Smooth muscle cell of the brain vasculature (primary cell): ENCODE measurements around the gene PDE4B.
"Not testable (repeated sequence)": the region's sequence is repeated elsewhere in the genome, so short reads cannot be mapped to it uniquely, and the experiment has no call there.

ENCODE experiments used
- DNase-seq: peaks from one replicate; pipeline ENCODE4 v3.0.0-alpha.2; 2012; ENCODE audit warnings: low read depth, low spot score

PDE4B gene

DNA sequence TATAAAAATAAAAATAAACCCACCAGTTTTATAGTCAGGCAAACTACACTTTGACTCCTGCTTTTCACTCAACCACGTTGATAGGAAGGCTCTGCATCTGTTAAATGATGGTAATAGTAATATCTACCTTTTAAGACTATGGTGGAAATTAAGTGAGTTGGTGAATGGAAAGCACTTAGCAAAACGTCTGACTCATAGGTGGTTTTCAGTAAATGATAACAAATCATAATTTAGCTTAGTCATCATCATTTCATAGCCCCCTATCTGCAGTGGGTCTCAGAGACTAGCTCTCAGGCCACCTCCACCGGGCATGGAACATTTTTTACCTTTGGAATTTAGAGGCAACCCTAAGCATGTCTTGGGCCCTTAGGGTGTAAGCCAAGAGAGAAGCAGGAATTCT lies 160.0 kb downstream of the PDE4B start:
- no peak for DNase-seq

DNA sequence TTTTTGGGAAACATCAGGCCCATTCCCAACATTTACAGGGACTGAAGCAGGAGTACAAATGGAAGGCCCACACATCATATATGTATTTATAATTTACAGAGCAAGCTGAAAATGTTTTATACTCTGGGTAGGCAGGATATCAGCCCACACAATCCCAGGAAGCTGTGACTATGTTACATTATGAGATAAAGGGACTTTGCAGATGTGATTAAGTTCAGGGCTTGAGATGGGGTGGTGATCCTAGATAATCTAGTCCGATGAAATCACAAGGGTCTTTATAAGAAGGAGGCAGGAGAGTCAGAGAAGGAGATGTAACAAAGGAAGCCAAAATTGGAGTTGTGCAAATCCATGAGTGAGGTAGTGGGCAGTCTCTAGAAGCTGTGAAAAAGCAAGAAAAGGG lies 160.5 kb downstream of the PDE4B start:
- no peak for DNase-seq

DNA sequence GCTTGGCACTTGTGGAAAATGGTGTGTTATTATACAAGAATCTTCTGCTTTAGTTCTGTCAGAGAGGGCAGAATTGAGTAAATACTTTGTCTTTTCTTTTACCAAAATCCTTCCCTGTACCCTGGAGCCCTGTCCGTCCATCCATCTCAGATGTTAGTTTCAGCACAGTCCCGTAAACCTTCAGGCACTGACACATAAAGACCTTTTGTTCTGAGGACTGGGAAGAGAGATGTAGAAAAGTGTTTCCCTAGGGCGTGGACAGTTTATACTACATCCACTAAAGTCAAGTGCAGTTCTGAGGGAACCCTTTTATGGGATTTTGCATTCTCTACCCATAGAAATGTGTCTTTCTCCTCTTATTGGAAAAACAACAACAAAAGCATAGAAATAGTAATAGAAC lies 162.4 kb downstream of the PDE4B start:
- DNase-seq: no peak

DNA sequence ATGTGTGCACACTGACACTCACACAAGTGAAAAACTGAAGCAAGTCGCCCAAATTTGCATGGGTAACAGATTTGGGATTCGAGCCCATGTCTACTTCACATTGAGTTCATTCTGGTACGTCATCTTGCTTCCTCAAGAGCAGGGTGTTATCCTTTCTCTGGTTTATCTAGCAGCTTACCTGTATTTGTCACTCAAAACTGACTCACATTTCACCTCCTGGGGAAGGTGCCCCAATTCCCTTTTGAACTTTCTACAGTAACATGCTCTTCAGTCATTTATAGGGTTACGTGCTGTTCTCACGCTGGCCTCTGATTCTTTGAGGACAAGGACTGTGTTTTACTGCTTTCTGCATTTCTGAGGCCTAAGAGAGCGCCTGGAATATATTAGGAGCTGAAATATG lies 162.8 kb downstream of the PDE4B start:
- DNase-seq: no peak

DNA sequence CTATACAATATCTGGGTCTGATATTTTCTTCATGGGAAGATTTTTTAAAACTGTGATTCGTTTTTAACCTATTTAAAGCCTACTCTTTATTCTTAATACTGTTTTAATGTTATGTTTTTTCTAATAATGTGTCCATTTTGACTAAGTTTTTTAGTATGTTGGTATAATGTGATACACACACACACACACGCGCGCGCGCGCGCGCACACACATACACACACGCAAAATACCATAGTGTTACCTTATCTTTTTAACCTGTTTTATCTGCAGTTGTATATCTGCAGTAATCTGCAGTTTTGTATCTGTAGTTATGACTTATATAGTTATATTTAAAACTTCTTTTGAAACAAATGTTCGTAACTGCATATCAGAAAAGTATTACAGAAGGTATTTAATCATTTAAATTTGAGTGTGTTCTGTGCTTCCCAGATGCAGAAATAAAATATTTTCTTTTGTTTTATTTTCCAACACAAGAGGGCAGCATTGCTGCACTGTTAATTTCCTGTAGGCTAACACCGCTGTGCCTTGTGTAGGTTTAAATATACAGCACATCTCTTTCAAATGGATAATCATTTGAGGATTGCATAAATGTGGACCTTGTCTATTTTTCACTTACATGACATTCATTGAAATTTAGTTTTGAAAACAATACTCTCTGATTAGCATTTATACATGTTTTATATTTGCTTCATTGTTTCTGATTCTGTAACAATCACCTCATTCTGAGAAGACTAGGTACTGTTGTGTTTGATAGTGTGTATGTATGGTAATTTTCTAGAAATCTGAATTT lies 166.1 kb downstream of the PDE4B start:
- DNase-seq: peak; percentile 39

DNA sequence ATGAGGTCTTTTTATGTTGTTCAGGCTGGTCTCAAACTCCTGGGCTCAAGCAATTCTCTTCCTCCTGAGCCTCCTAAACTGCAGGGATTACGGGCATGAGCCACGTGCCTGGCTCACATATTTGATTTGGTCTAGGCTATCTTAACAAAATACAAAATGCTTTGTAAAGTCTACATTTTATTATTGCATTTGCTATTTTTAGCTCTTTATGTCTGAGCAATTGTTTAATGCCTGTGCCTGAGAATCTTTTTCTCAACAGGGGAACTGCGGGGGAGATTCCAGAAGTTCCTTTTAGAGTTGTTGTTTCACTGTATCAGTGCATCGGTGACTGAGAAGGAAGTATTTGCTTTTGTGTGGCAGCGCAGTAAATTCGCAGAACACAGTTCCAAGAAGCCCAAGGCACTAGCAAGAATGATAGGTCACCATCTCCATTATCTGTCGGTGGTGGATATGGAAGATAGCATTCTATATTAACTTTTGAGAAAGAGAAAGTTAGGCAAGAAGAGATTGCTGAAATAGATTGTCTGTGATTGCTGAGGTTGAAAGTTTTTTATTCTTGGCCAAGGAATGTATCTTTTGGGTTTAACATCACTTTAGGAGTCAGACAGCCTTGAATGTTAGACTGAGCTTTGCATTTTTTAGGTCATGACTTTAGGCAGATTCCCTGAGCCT lies 167.3 kb downstream of the PDE4B start:
- no peak for DNase-seq

DNA sequence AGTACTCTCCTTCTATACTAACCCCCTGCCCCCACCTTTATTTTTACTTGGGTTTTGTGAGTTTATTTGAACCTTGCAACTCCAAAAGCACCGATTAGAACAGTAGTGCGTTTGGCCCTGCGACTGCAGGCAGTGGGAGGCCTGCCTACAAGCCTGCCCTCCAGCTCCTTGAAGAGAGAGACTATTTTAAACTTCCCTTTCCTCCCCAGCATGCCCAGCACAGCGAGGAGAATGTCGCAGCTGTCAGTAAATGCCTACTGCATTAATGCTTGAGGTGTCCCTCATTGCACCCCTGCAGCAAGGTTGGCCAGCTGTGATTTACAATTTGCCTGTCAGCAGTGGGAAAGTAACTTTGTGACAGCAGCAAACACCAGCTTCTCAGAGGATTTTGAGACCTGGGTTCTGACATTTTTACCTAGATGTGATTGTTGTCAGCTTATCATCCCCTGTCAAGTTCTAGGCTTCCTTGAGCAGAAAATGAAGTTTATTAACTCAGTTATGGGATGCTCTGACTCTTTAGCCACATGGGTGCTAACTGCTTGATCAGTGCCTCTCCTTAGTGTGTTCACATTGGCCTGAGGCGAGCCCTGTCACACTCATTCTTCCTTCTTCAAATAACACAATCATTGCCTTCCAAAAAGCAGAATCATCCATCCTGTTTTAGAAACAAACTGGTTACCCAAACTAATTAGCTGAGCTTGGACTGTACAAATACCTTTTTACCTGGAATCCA lies 170.6 kb downstream of the PDE4B start:
- DNase-seq: no peak

DNA sequence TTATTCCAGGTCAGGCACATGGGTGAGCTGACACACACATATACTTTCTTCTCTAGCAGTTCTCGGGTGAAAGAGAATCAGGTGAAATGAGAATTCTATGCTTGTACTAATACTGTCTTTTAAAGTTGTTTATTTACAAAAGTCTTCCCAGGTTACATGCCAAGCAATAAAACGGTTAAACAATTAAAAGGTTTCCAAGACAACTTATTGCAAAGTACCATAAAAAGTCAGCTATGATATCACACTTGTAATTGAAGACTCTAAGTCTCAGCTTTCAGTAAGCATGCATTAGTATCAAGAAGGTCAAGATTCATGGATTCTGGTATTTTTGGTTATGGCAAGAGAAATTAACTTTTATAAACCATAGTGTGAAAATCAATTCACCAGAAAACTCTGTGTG lies 171.4 kb downstream of the PDE4B start:
- no peak for DNase-seq

DNA sequence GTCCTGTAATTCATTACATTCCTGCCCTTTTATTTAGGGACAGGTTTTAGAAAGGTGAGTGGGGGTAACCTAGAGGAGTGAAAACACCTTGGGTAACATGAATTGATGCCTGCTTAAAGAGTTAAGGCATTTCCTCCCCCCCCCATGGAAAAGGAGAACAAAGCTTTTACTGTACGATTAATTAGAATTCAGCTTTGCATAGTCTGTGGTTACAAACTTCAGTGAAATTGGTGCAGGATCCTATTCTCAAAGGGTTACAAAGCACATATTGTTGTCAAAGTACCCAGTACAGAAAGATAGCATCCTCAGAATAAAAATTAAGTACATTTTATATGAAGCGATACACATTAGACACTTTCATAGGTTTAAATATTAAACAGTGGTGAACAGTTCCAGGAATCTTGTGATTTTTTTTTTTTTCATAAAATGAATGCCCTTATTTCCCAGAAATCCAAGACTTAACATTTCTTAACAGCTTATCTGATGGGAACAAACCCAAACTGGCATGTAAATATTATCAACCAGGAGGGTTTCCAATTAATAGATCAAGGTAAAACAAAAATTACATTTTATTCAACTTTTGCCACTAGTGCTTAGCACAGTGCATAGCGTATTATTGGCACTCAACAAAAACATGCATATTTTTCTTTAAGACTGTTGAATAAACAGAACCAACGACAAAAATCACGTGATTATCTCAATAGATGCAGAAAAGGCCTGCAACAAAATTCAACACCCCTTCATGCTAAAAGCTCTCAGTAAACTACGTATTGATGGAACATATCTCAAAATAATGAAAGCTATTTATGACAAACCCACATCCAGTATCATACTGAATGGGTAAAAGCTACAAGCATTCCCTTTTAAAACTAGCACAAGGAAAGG lies 172.7 kb downstream of the PDE4B start:
- no peak for DNase-seq

DNA sequence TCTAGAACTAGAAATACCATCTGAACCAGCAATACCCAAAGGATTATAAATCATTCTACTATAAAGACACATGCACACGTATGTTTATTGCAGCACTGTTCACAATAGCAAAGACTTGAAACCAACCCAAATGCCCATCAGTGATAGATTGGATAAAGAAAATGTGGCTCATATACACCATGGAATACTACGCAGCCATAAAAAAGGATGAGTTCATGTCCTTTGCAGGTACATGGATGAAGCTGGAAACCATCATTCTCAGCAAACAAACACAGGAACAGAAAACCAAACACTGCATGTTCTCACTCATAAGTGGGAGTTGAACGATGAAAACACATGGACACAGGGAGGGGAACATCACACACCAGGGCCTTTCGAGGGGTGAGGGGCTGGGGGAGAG lies 174.8 kb downstream of the PDE4B start:
- DNase-seq: not testable (repeated sequence)

DNA sequence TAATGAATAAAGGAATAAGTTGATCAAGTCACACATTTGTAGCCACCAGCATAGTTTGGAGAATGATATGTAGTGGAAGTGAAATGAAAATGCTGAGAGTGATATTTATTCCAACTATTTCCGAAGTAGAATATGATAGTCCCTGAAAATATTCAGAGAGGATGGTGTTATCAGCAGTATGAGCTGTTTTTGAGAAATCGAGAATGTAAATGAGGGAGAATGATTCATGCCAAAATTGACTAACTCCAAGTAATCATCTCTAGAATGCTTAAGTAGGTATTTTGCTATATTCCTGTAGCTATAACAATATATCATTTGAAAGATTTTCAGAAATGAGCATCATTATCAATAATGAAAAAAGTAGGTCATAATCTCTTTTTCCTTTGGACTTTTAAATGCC lies 178.9 kb downstream of the PDE4B start:
- DNase-seq: no peak

DNA sequence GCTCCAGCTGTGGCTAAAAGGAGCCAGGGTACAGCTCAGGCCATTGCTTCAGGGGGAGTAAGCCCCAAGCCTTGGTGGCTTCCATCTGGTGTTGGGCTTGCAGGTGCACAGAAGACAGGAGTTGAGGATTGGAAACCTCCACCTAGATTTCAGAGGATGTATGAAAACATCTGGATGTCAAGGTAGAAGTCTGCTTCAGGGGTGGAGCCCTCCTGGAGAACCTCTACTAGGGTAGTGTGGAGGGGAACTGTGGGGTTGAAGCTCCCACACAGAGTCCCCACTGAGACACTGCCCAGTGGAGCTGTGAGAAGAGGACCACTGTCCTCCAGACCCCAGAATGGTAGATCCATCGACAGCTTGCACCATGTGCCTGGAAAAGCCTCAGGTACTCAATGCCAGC lies 183.0 kb downstream of the PDE4B start:
- no peak for DNase-seq

DNA sequence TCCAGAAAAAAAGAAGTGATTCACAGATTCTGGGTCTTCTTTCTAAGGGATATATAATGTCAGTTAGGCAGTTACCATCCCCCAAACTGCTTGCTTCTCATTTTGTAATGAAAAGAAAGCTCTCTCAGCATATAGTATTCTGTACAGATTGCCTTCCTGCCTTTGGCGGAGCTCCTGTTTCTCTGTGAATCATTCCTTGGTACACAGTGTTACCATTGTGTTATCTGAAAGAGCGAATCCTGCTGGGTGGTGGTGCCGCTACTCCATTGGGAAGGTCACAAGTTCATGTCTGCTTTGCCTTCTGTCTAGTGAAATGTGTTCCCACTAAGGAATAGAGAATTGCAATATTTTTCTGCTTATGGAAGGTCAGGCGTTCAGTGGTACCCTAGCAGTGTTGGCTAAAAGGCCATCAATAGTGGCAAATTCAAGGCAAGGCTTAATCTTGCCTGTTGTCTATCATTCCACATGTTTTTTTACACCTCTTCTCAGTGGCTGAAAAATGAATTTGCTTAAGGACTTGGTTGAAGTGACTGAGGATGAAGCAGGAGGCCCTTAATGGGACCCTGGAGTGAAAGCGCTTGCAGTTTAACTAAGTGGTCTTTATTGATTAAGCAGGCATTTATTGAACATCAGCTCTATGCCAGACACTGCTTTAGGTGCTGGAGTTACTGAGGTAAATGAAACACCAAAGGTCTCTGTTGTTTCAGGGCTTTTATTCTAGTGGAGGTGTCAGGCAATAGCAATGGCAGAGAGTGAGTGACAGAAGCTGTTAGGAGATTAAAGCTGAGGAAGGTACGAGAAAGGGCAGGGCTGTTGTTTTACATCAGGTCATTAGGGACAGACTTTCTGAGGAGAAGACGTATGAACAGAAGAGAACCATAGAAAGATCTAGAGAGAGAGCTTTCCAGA lies 186.7 kb downstream of the PDE4B start:
- no peak for DNase-seq

DNA sequence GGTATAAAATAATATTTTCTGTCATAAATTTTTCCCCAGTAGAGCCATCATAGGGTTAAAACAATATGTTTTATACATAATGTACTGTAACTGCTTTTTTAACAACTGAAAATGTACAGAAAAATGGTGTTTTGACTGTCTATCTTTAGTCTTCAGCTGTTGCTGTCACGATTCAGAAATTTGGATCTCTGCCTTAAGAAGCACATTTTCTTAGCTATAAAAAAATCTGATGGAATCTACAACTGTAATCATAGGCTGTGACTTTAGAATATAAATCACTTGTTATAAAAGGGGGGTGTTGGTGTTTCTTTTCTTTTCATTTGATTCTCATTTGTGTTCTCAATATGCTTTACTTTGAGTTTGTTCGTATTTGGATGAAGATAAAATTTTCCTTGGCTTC lies 187.5 kb downstream of the PDE4B start:
- no peak for DNase-seq

DNA sequence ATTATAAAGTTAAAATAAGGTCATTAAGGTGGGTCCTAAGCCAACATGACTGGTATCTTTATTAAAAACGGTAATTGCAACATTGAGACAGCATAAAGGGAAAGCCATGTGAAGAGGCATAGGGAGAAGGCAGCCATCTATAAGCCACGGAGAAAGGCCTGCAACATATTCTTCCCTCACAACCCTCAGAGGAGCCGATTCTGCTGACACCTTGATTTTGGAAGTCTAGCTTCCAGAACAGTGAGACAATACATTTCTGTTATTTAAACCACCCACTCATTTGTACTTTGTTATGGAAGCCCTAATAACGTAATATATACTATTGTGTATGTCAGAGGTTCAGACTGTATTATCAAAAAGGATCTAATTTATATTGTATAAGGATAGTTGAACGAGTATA lies 190.8 kb downstream of the PDE4B start:
- no peak for DNase-seq

DNA sequence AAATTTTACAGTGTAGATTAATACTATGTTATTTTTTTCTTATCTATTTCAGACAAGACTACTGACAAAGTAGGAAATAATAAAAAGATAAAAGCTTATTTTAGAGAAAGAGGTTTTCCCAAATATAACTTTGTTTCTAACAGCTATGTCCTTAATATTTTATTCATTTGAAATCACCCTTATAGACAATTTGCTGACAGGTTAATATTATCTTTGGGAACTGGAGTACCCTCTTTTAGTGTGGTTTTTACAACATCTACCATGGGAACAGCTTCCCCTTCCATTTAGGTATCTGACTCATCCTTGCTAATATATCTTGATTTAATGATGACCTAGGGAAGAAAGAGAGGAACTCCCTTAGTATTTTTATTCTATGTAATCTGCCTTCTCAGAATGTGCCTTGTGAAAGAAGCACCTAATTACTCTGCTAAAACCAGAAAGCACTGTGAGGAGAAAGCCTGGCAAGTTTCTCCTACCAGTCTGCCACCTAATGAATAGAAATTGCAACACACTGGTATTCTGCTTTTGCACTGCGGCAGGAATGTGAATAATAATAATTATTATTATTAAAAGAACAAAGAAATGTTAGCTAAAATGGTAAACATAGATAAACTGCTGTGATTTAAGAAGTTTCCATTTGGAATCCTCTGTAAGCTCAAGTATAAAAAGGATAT lies 192.8 kb downstream of the PDE4B start:
- DNase-seq: no peak

DNA sequence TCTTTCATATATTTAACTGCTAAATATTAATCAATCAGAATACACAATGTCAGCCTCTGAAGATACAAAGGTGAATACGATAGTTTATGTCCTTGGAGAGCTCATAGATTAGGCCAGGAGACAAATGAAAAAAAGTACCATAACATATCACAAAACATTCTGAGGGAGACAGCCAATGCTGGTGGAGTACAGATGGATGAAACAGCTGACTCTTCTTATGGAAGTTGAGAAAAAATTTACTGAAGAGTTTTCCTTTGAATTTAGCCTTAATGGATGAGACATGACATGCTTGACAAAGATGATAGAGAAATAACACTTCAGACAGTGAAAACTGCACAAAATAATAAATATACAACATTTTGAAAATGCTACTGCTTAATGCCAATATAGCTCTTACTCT lies 193.5 kb downstream of the PDE4B start:
- no peak for DNase-seq

DNA sequence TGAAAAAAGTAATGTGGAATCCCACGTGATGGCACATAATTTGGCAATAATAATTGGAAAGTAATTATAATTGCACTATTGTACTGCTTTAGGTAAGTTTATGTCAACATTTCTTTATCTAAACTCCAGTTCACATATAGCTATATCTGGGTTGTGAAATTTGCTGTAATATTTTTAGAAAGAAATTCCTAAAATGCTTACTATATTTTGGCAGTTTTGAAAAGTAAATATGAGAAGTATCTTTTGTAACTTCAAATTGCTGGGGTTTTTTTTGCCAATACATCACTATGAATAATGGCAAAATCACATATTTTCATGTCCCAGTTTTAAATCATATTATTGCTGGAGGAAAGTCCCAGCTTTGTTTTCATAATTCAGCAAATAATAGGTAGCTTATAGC lies 197.5 kb downstream of the PDE4B start:
- no peak for DNase-seq

DNA sequence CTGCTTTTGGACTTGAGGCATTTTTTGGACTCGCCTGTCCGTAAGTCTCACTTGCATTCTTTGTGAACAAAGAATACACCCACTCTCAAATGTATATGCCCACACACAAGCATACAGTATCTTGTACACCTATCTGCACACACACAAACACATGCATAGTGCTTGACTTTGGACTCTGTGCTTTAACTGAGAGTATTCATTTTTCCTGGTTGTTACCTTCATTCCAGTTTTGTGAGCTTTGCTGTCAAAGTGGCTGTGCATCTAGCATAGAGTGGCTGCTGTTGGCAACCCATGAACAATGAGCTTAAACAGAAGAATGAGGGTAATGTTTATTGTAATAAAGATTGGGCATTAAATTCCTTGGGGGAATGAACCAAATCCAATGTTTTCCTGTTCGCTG lies 199.0 kb downstream of the PDE4B start:
- DNase-seq: no peak

DNA sequence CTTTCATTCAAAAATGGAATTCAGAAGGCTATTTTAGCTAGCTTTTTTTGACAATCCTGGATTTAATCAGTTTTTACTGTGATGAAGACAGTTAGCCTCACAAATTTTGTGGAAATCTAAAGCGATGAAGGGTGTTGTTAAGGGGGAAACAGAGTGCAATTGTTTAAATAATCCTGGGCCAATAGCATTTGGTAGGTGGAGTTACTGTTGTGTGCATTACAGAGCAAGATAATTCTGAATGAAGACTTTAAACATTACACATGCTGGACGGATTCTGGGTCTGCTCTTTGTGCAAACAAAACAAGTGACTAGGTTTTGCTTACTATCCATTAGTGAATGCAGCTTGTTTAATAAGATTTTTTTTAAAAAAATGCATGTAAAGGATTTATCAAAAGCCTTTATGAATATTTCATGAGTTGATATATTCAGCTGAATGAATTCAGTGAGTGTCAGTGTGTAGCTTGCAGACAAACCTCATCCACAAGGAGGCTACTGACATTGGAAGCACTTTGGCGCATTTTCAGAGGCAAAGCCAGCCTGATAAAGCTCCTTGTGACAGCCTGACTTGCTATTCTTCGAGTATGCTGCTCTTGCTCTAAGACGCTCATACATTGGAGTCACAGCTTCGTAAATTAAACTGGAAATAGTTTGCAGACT lies 199.6 kb downstream of the PDE4B start:
- DNase-seq: no peak
